ENCODE measurements around the gene PCK2. TPM values are rescaled to one million over a fixed set of nuclear protein-coding genes. Genes with fewer than 3 reads are reported as not detected.
A peak's percentile ranks its signal among the peaks of the same experiment; 100 is the strongest.

Gene PCK2
- total and polyA plus RNA-seq, 2 of the 13 experiments (the other 11 are each of a cell fraction or from before 2014, with no cell fraction given): 129 to 272 TPM

DNA sequence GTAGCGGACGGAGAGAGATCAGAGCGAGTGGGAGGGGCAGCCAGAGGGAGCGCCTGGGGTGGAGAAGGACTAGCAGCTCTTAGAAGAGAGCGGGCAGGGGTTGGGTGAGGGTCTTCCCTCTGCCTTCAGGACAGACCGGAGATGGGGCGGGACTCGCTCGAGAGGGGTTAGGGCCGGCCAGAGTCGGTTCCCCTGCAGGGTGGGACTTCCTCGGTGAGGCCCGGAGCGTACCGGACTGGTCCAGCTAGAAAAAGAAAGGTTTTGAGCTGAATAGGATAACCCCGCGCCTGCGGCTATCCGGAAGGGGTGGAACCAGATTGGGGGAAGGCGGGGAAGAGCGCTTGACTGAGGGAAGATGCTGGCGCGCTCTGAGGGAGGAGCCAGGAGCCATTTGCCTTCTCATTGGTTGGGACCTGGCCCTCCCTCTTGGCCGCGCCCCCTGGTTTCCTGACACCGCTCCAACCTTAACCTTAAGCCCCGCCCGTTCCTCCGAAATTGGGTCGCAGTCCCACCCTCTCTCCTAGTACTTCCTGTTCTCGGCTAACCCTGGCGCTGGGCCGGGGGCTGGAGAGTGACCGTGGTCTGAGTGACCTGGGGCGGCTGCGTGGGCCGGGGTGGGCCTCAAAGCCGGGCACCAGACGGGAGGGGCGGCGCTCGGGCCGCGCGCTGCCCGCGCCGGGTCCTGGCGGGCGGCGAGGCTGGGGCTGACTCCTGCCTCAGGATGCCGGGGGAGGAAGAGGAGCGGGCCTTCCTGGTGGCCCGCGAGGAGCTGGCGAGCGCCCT lies 53.1 kb downstream of the PCK2 start, which contains the start of gene RNF31 (continued):
- TF ChIP-seq, protein P1, sequence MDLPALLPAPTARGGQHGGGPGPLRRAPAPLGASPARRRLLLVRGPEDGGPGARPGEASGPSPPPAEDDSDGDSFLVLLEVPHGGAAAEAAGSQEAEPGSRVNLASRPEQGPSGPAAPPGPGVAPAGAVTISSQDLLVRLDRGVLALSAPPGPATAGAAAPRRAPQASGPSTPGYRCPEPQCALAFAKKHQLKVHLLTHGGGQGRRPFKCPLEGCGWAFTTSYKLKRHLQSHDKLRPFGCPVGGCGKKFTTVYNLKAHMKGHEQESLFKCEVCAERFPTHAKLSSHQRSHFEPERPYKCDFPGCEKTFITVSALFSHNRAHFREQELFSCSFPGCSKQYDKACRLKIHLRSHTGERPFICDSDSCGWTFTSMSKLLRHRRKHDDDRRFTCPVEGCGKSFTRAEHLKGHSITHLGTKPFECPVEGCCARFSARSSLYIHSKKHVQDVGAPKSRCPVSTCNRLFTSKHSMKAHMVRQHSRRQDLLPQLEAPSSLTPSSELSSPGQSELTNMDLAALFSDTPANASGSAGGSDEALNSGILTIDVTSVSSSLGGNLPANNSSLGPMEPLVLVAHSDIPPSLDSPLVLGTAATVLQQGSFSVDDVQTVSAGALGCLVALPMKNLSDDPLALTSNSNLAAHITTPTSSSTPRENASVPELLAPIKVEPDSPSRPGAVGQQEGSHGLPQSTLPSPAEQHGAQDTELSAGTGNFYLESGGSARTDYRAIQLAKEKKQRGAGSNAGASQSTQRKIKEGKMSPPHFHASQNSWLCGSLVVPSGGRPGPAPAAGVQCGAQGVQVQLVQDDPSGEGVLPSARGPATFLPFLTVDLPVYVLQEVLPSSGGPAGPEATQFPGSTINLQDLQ (CRISPR knock-in tag; IDR thresholded peaks at IDR 0.05): no peak
- TF ChIP-seq ZFP36L1 (CRISPR knock-in tag; IDR thresholded peaks at IDR 0.05): peak; percentile 94
- TF ChIP-seq MAF1 (CRISPR knock-in tag; IDR thresholded peaks at IDR 0.05; ENCODE audit: borderline replicate concordance): no peak
- TF ChIP-seq SMARCC2 (IDR thresholded peaks at IDR 0.05): no peak
- peak; percentile 87; the same call in 1 of the 2 replicates for TF ChIP-seq TOPORS (CRISPR knock-in tag; IDR thresholded peaks at IDR 0.05)
- TF ChIP-seq NAIF1 (CRISPR knock-in tag; IDR thresholded peaks at IDR 0.05; ENCODE audit: borderline replicate concordance): no peak
- no peak for TF ChIP-seq ZBTB21 (CRISPR knock-in tag; IDR thresholded peaks at IDR 0.05)
- TF ChIP-seq MAFF (IDR thresholded peaks at IDR 0.05; ENCODE audit: low read depth, low read length): no peak
- no peak; the same call in none of the 2 replicates for TF ChIP-seq ARID5B (CRISPR knock-in tag; IDR thresholded peaks at IDR 0.05)
- TF ChIP-seq ZNF460 (CRISPR knock-in tag; IDR thresholded peaks at IDR 0.05; ENCODE audit: borderline replicate concordance): no peak
- peak; percentile 80 for TF ChIP-seq PHF8 (CRISPR knock-in tag; IDR thresholded peaks at IDR 0.05)
- TF ChIP-seq EHMT2 (IDR thresholded peaks at IDR 0.05; ENCODE audit: borderline replicate concordance, low read depth, low read length): no peak
- TF ChIP-seq SOX5 (CRISPR knock-in tag; IDR thresholded peaks at IDR 0.05; ENCODE audit: borderline replicate concordance): peak; percentile 7
- peak; percentile 39 for TF ChIP-seq IKZF4 (CRISPR knock-in tag; IDR thresholded peaks at IDR 0.05; ENCODE audit: borderline replicate concordance, low read depth, not compliant biosample characterization)
- peak; percentile 37 for TF ChIP-seq TAF15 (IDR thresholded peaks at IDR 0.05; ENCODE audit: low read depth, low read length, poor library complexity, severe bottlenecking)
- TF ChIP-seq, protein P2, sequence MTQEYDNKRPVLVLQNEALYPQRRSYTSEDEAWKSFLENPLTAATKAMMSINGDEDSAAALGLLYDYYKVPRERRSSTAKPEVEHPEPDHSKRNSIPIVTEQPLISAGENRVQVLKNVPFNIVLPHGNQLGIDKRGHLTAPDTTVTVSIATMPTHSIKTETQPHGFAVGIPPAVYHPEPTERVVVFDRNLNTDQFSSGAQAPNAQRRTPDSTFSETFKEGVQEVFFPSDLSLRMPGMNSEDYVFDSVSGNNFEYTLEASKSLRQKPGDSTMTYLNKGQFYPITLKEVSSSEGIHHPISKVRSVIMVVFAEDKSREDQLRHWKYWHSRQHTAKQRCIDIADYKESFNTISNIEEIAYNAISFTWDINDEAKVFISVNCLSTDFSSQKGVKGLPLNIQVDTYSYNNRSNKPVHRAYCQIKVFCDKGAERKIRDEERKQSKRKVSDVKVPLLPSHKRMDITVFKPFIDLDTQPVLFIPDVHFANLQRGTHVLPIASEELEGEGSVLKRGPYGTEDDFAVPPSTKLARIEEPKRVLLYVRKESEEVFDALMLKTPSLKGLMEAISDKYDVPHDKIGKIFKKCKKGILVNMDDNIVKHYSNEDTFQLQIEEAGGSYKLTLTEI (CRISPR knock-in tag; conservative IDR thresholded peaks at IDR 0.05): no peak
- TF ChIP-seq HNRNPK (IDR thresholded peaks at IDR 0.05; ENCODE audit: low read depth, low read length, poor library complexity, severe bottlenecking): peak; percentile 63
- no peak; the same call in none of the 2 replicates for TF ChIP-seq ZBTB20 (CRISPR knock-in tag; IDR thresholded peaks at IDR 0.05; ENCODE audit: borderline replicate concordance, low read depth)
- no peak for TF ChIP-seq ZNF121 (CRISPR knock-in tag; IDR thresholded peaks at IDR 0.05)
- TF ChIP-seq CBX5 (CRISPR knock-in tag; IDR thresholded peaks at IDR 0.05; ENCODE audit: borderline replicate concordance): 0 out of 2 replicates have a peak, but pooled peaks have one; percentile 39
- TF ChIP-seq NFE2L1 (CRISPR knock-in tag; IDR thresholded peaks at IDR 0.05; ENCODE audit: borderline replicate concordance): no peak; the same call in 1 of the 2 replicates
